HG03108 (cell line): ENCODE data around the gene OVCA2.

Source experiments
- ATAC-seq: cut with Tn5 transposase; IDR thresholded peaks from one replicate; pipeline ENCODE4 v1.9.1; 2021; ENCODE audit warnings: moderate library complexity; ENCODE audit not compliant: unreplicated experiment

The OVCA2 gene

GRCh38 chr17:2063261-2064146 lies 21.7 kb downstream of the OVCA2 start:
- no peak for ATAC-seq

GRCh38 chr17:2064147-2064489 lies 22.3 kb downstream of the OVCA2 start:
- ATAC-seq = no peak

GRCh38 chr17:2064520-2064971 lies 22.7 kb downstream of the OVCA2 start:
- ATAC-seq = no peak

- ATAC-seq = no peak
Observed at GRCh38 chr17:2064980-2065785, 23.4 kb downstream of the OVCA2 start.

GRCh38 chr17:2065949-2066400 lies 24.2 kb downstream of the OVCA2 start:
- no peak for ATAC-seq

- no peak for ATAC-seq
Observed at GRCh38 chr17:2067048-2067561, 25.3 kb downstream of the OVCA2 start.

GRCh38 chr17:2067608-2068024 lies 25.8 kb downstream of the OVCA2 start:
- ATAC-seq = no peak

- ATAC-seq = no peak
Observed at GRCh38 chr17:2068031-2068518, 26.3 kb downstream of the OVCA2 start.

- ATAC-seq = no peak
Observed at GRCh38 chr17:2068519-2069051, 26.8 kb downstream of the OVCA2 start.

- ATAC-seq = peak; percentile 85
Observed at GRCh38 chr17:2070241-2071023, 28.6 kb downstream of the OVCA2 start.

GRCh38 chr17:2071024-2071385 lies 29.2 kb downstream of the OVCA2 start:
- ATAC-seq = no peak

GRCh38 chr17:2071455-2072281 lies 29.8 kb downstream of the OVCA2 start:
- no peak for ATAC-seq

- no peak for ATAC-seq
Observed at GRCh38 chr17:2074919-2075318, 33.1 kb downstream of the OVCA2 start.

- no peak for ATAC-seq
Observed at GRCh38 chr17:2075336-2076086, 33.7 kb downstream of the OVCA2 start.

GRCh38 chr17:2076087-2076984 lies 34.5 kb downstream of the OVCA2 start:
- ATAC-seq = no peak

GRCh38 chr17:2077040-2077439 lies 35.2 kb downstream of the OVCA2 start:
- ATAC-seq = no peak

GRCh38 chr17:2081564-2081963 lies 39.7 kb downstream of the OVCA2 start:
- ATAC-seq = no peak
